Loucy (cell line): ENCODE results near the gene TRPM2.

Experiments
- H2AFZ ChIP-seq: fragments of 200-600 bp; sonication (generic); 2 replicates; pipeline ENCODE4 v1.6.0; 2016; ENCODE audit warnings: antibody characterized with exemption, mild to moderate bottlenecking, low read length, moderate library complexity
- H3F3A ChIP-seq: fragments of 200-600 bp; 2 replicates; pipeline ENCODE4 v1.6.0; 2016; ENCODE audit warnings: antibody characterized with exemption, low read depth, mild to moderate bottlenecking
- H3K27me3 ChIP-seq: fragments of 200-600 bp; sonication (generic); 2 replicates; pipeline ENCODE4 v1.6.1; 2014; ENCODE audit warnings: low read length, mild to moderate bottlenecking; ENCODE audit not compliant: insufficient read depth, poor library complexity, severe bottlenecking
- H3K36me3 ChIP-seq: fragments of 200-600 bp; sonication (generic); 2 replicates; pipeline ENCODE4 v1.6.1; 2016; ENCODE audit warnings: low read length; ENCODE audit not compliant: insufficient read depth
- H3K4me1 ChIP-seq: fragments of 200-600 bp; sonication (generic); 2 replicates; pipeline ENCODE4 v1.5.1; 2014; ENCODE audit warnings: low read length, mild to moderate bottlenecking; ENCODE audit not compliant: insufficient read depth, poor library complexity, severe bottlenecking
- H3K4me2 ChIP-seq: fragments of 200-600 bp; sonication (generic); 2 replicates; pipeline ENCODE4 v1.6.0; 2014; ENCODE audit warnings: antibody characterized with exemption, low read length, low read depth, mild to moderate bottlenecking; ENCODE audit not compliant: poor library complexity, severe bottlenecking
- H3K4me3 ChIP-seq: fragments of 200-600 bp; sonication (generic); 2 replicates; pipeline ENCODE4 v1.5.1; 2014; ENCODE audit warnings: low read length, mild to moderate bottlenecking, mixed read lengths; ENCODE audit not compliant: poor library complexity, severe bottlenecking
- H3K79me2 ChIP-seq: fragments of 200-600 bp; sonication (generic); 2 replicates; pipeline ENCODE4 v1.6.1; 2014; ENCODE audit warnings: low read length; ENCODE audit not compliant: insufficient read depth
- H3K9ac ChIP-seq: fragments of 200-600 bp; sonication (generic); 2 replicates; pipeline ENCODE4 v1.6.0; 2014; ENCODE audit warnings: mild to moderate bottlenecking, low read depth, low read length, moderate library complexity; ENCODE audit not compliant: poor library complexity, severe bottlenecking
- H3K9me2 ChIP-seq: fragments of 200-600 bp; sonication (generic); replicated peaks from 2 replicates; pipeline ENCODE4 v1.6.1; 2016; ENCODE audit warnings: low read depth, low read length, mixed read lengths
- H3K9me3 ChIP-seq: fragments of 200-600 bp; sonication (generic); 2 replicates; pipeline ENCODE4 v1.6.1; 2014; ENCODE audit warnings: mild to moderate bottlenecking, antibody characterized with exemption, low read length, low read depth; ENCODE audit not compliant: insufficient read depth
- H4K20me1 ChIP-seq: fragments of 200-600 bp; sonication (generic); 2 replicates; pipeline ENCODE4 v1.6.0; 2014; ENCODE audit warnings: antibody characterized with exemption, low read length, mild to moderate bottlenecking; ENCODE audit not compliant: insufficient read depth, poor library complexity, severe bottlenecking
- EZH2phosphoT487 ChIP-seq: fragments of 200-600 bp; IDR thresholded peaks from 2 replicates; pipeline ENCODE4 v1.6.1; 2018; ENCODE audit warnings: antibody characterized with exemption, mild to moderate bottlenecking, moderate library complexity, borderline replicate concordance
- TF ChIP-seq, protein P1 (sequence below): fragments of 200-600 bp; sonication (generic); conservative IDR thresholded peaks from 2 replicates; pipeline ENCODE4 v1.5.1; 2014; ENCODE audit warnings: mild to moderate bottlenecking, antibody characterized with exemption, low read length

The TRPM2 gene

DNA sequence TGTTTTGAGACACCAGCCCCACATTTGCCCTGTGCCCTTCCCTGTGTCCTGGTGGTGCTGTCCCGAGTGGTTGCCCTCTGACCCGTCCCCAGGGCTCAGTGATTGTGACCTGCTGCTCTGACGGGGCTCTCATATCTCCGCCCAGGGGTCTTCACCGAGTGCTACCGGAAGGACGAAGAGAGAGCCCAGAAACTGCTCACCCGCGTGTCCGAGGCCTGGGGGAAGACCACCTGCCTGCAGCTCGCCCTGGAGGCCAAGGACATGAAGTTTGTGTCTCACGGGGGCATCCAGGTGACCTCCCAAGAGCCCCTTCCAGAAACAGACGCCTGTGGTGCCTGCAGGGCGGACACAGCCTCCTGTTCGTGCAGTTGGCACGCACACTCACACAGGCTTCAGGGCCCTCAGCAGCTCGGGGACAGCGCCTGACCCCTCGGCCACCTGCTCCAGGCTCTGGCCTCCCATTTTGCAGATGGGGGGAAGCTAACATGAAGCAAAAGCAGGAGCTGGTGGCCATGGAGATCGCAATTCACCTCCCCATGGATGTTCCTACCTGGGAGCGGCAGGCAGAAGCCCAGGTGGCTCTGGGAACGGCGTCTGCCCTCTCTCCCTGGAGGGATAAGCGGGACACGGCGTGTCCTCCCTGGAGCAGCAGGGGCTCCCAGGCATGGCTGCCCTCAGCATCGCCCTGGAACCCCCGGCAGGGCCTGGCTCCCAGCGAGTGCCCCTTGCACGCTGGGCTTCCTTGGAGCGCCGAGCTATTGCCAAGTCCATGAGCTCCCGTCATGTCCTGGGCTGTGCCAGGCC, 45.9 kb downstream of the TRPM2 start:
- TF ChIP-seq EZH2phosphoT487: no peak
- TF ChIP-seq, protein P1, sequence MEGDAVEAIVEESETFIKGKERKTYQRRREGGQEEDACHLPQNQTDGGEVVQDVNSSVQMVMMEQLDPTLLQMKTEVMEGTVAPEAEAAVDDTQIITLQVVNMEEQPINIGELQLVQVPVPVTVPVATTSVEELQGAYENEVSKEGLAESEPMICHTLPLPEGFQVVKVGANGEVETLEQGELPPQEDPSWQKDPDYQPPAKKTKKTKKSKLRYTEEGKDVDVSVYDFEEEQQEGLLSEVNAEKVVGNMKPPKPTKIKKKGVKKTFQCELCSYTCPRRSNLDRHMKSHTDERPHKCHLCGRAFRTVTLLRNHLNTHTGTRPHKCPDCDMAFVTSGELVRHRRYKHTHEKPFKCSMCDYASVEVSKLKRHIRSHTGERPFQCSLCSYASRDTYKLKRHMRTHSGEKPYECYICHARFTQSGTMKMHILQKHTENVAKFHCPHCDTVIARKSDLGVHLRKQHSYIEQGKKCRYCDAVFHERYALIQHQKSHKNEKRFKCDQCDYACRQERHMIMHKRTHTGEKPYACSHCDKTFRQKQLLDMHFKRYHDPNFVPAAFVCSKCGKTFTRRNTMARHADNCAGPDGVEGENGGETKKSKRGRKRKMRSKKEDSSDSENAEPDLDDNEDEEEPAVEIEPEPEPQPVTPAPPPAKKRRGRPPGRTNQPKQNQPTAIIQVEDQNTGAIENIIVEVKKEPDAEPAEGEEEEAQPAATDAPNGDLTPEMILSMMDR: no peak
- no peaks in the 10 kb centered on the region for H3K79me2 ChIP-seq
- no peaks in the 10 kb centered on the region for H3K27me3 ChIP-seq
- H3K4me3 ChIP-seq: no peak overlapping the region
- H3K36me3 ChIP-seq: no peaks in the 10 kb centered on the region
- no peaks in the 10 kb centered on the region for H3F3A ChIP-seq
- H4K20me1 ChIP-seq: no peaks in the 10 kb centered on the region
- peaks cover 7% of the 10 kb centered on the region; the same call in 1 of the 2 replicates for H3K9me3 ChIP-seq
- H2AFZ ChIP-seq: no peak overlapping the region
- no peaks in the 10 kb centered on the region for H3K4me1 ChIP-seq
- H3K9ac ChIP-seq: no peak overlapping the region
- no peaks in the 10 kb centered on the region for H3K9me2 ChIP-seq
- no peak overlapping the region for H3K4me2 ChIP-seq

DNA sequence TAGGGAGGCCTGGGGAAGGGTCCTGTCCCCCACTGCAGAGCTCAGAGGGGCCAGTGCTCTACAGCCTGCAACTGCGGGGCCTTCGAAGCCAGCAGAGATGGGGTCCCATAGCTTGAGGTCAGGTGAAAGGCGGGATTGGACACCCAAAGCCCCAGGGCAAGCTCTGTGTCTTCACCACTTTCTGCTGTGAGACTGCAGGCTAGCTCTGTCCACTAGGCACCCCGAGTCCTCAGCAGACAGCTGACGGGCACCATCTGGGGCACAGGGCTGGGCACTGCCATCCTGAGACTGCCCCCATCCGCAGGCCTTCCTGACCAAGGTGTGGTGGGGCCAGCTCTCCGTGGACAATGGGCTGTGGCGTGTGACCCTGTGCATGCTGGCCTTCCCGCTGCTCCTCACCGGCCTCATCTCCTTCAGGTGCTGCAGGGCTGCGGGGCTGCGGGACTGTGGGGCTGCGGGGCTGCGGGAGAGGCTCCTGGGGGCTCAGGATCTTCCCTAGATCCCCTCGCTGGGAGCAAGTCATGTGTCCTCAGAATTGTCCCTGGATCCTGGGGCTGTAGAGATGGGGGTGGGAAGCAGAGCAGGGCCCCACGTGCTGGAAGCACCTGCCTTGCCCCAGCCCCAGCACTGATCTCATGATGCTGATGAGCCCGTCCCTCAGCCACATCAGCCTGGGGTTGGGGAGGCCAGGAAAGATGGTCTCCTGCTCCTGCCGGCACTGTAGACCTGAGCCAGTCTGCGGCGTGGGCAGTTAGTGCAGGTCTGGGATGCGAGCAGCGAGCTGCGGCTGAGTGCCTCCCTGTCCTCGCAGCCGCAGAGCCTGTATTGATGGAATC, 46.8 kb downstream of the TRPM2 start:
- no peaks in the 10 kb centered on the region for H3F3A ChIP-seq
- no peaks in the 10 kb centered on the region for H3K79me2 ChIP-seq
- H3K4me3 ChIP-seq: no peak overlapping the region
- H4K20me1 ChIP-seq: no peaks in the 10 kb centered on the region
- no peaks in the 10 kb centered on the region for H3K4me1 ChIP-seq
- no peaks in the 10 kb centered on the region for H3K9me2 ChIP-seq
- no peak overlapping the region for H3K9ac ChIP-seq
- no peaks in the 10 kb centered on the region for H3K27me3 ChIP-seq
- H2AFZ ChIP-seq: no peak overlapping the region
- H3K9me3 ChIP-seq: peaks cover 7% of the 10 kb centered on the region; the same call in 1 of the 2 replicates
- no peak for TF ChIP-seq EZH2phosphoT487
- TF ChIP-seq, protein P1: no peak
- H3K4me2 ChIP-seq: no peak overlapping the region
- no peaks in the 10 kb centered on the region for H3K36me3 ChIP-seq

DNA sequence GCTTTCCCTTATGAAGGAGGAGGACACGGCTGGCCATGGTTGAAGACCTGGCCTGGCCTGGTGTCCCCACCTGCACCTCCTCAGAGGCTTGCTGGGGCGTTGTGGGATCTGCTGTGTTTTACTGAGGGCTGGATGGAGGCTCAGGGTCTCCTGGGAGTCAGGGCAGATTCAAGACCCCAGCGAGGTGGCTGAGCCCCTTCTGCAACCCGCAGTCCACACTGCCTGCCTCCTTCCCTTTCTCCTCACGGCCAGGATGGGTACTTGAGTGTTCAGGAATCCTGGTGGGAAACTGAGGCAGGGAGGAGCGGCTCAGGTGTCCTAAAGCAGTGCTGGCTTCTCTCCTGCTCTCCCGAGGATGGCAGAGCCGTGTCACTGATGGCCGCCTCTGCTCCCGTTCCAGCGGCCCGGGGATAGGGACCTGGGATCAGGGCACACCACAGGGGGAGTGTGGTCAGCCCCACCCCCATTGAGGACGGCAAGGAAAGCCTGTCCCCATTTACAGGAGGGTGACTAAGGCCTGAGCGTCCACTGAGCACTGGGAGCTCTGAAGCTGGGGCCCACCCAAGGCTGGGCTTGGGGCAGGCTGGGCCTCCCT, 47.5 kb downstream of the TRPM2 start:
- Histone ChIP-seq H4K20me1 (no peaks in the 10 kb centered on the region), H2AFZ (no peak overlapping the region), H3F3A (no peaks in the 10 kb centered on the region), H3K79me2 (no peaks in the 10 kb centered on the region), H3K4me1 (no peaks in the 10 kb centered on the region), H3K9ac (no peak overlapping the region), H3K9me3 (peaks cover 7% of the 10 kb centered on the region; the same call in 1 of the 2 replicates), H3K27me3 (no peaks in the 10 kb centered on the region), H3K4me3 (no peak overlapping the region), H3K4me2 (no peak overlapping the region), H3K36me3 (no peaks in the 10 kb centered on the region), H3K9me2 (no peaks in the 10 kb centered on the region)
- TF ChIP-seq, protein P1: no peak
- no peak for TF ChIP-seq EZH2phosphoT487
